Glutamatergic neuron (in vitro differentiated cells): ENCODE measurements around the gene CACFD1. TPM values are rescaled to one million over a fixed set of nuclear protein-coding genes. Genes with fewer than 3 reads are reported as not detected.

Experiments
- DNase-seq: peaks from one replicate; pipeline ENCODE4 v3.0.0; 2022
- H3K27ac Mint-ChIP-seq: one replicate; pipeline ENCODE4 v1.8.0; 2020; ENCODE audit warnings: mild to moderate bottlenecking, mixed read lengths, inconsistent platforms; ENCODE audit not compliant: unreplicated experiment
- H3K27me3 Mint-ChIP-seq: one replicate; pipeline ENCODE4 v1.8.0; 2020; ENCODE audit warnings: mild to moderate bottlenecking, moderate library complexity, mixed read lengths, inconsistent platforms; ENCODE audit not compliant: unreplicated experiment
- H3K36me3 Mint-ChIP-seq: one replicate; pipeline ENCODE4 v1.8.0; 2020; ENCODE audit warnings: mild to moderate bottlenecking, mixed read lengths, inconsistent platforms; ENCODE audit not compliant: unreplicated experiment
- H3K4me1 Mint-ChIP-seq: one replicate; pipeline ENCODE4 v1.8.0; 2020; ENCODE audit warnings: mild to moderate bottlenecking, low read depth, mixed read lengths, inconsistent platforms; ENCODE audit not compliant: unreplicated experiment
- H3K4me3 Mint-ChIP-seq: one replicate; pipeline ENCODE4 v1.8.0; 2020; ENCODE audit warnings: mild to moderate bottlenecking, mixed read lengths, inconsistent platforms; ENCODE audit not compliant: unreplicated experiment
- H3K9me3 Mint-ChIP-seq: one replicate; pipeline ENCODE4 v1.8.0; 2020; ENCODE audit warnings: mild to moderate bottlenecking, moderate library complexity, mixed read lengths, inconsistent platforms; ENCODE audit not compliant: unreplicated experiment
- CTCF ChIP-seq: fragments of 200-600 bp; sonication (generic); IDR thresholded peaks from one replicate; pipeline ENCODE4 v1.5.0; 2021; ENCODE audit not compliant: partially characterized antibody, unreplicated experiment
- total RNA-seq: library from RNA; stranded (reverse); fragmentation: NEBNext Ultra II Directional; extraction: Animal tissue kit (Norgen Biotek cat#: 25700); gene quantifications from one replicate; pipeline ENCODE4 v1.2.1, GENCODE V29; 2021; ENCODE audit not compliant: unreplicated experiment

The CACFD1 gene
- total RNA-seq, 1 donor from 2014 or later, result 45.4 TPM

GRCh38 chr9:133471551-133472276 is 11.9 kb downstream of the CACFD1 start:
- Mint-ChIP-seq H3K27ac (no peak overlapping the region), H3K36me3 (no peaks in the 10 kb centered on the region), H3K4me1 (peaks cover 7% of the 10 kb centered on the region), H3K4me3 (no peak overlapping the region), H3K27me3 (peaks cover 21% of the 10 kb centered on the region), H3K9me3 (peaks cover 20% of the 10 kb centered on the region)
- DNase-seq, result no peak
- TF ChIP-seq CTCF, result no peak

- DNase-seq, result no peak
- Mint-ChIP-seq H3K27ac (no peak overlapping the region), H3K36me3 (no peaks in the 10 kb centered on the region), H3K4me1 (peaks cover 5% of the 10 kb centered on the region), H3K9me3 (peaks cover 18% of the 10 kb centered on the region), H3K4me3 (no peak overlapping the region), H3K27me3 (peaks cover 21% of the 10 kb centered on the region)
- TF ChIP-seq CTCF, result no peak
Measured at GRCh38 chr9:133472277-133472645, 12.5 kb downstream of the CACFD1 start.

GRCh38 chr9:133472753-133473378 is 13.1 kb downstream of the CACFD1 start:
- H3K27me3 Mint-ChIP-seq, result peaks cover 21% of the 10 kb centered on the region
- H3K4me3 Mint-ChIP-seq, result no peak overlapping the region
- DNase-seq, result no peak
- peaks cover 23% of the 10 kb centered on the region for H3K9me3 Mint-ChIP-seq
- H3K36me3 Mint-ChIP-seq, result no peaks in the 10 kb centered on the region
- H3K4me1 Mint-ChIP-seq, result peaks cover 5% of the 10 kb centered on the region
- no peak overlapping the region for H3K27ac Mint-ChIP-seq
- no peak for TF ChIP-seq CTCF

- H3K4me1 Mint-ChIP-seq, result peaks cover 5% of the 10 kb centered on the region
Measured at GRCh38 chr9:133473743-133474142, 14.0 kb downstream of the CACFD1 start.

More at GRCh38 chr9:133473743-133474142, 14.0 kb downstream of the CACFD1 start:
- no peak overlapping the region for H3K4me3 Mint-ChIP-seq
- DNase-seq, result no peak
- H3K9me3 Mint-ChIP-seq, result peaks cover 16% of the 10 kb centered on the region
- TF ChIP-seq CTCF, result no peak
- H3K27ac Mint-ChIP-seq, result no peak overlapping the region
- H3K36me3 Mint-ChIP-seq, result no peaks in the 10 kb centered on the region
- H3K27me3 Mint-ChIP-seq, result peaks cover 16% of the 10 kb centered on the region
